Prostate gland (tissue), 2 donors: ENCODE data around the gene FNDC3B.

ENCODE experiments used
- POLR2A ChIP-seq: fragments of 450-650 bp; IDR thresholded peaks from one replicate; pipeline ENCODE4 v1.6.1; 2016; ENCODE audit warnings: antibody characterized with exemption, mild to moderate bottlenecking
- POLR2AphosphoS5 ChIP-seq: sonication (generic); formaldehyde crosslinking; IDR thresholded peaks from one replicate; pipeline ENCODE4 v1.6.1; 2017; ENCODE audit warnings: antibody characterized with exemption
- TF ChIP-seq, protein P1 (sequence below), 4 experiments: fragments of 200-600 bp in 2 of 4; fragments of 450-650 bp in 2 of 4; sonication (generic) in 2 of 4; IDR thresholded peaks; 1 replicate in 3 of 4; 2 replicates in 1 of 4; pipeline ENCODE4 v1.5.1; 2016 to 2019; ENCODE audit warnings: antibody characterized with exemption in 4 of 4, mild to moderate bottlenecking in 2 of 4, moderate library complexity in 2 of 4

DNA sequence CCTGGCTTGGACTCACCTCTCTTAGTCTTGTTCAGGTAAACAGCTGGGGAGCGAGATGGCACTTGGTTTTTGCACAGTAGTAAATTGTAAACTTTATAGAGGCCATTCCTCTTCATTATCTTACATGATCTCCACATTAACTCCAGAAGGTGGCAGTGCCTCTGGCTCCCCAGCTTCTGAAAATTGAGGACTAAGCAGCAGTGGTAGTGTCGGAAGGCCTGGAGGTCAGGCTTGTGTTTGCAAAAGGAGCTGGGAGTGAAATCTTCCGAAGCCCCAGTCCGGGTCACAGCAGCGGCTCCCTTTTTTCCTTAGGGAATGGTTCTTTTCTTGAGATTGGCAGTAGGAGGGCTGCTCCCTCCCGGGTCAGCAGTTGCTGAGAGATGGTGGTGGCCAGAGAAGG, 85.7 kb downstream of the FNDC3B start:
- TF ChIP-seq POLR2AphosphoS5 (no peak), POLR2A (no peak)
- TF ChIP-seq, protein P1, sequence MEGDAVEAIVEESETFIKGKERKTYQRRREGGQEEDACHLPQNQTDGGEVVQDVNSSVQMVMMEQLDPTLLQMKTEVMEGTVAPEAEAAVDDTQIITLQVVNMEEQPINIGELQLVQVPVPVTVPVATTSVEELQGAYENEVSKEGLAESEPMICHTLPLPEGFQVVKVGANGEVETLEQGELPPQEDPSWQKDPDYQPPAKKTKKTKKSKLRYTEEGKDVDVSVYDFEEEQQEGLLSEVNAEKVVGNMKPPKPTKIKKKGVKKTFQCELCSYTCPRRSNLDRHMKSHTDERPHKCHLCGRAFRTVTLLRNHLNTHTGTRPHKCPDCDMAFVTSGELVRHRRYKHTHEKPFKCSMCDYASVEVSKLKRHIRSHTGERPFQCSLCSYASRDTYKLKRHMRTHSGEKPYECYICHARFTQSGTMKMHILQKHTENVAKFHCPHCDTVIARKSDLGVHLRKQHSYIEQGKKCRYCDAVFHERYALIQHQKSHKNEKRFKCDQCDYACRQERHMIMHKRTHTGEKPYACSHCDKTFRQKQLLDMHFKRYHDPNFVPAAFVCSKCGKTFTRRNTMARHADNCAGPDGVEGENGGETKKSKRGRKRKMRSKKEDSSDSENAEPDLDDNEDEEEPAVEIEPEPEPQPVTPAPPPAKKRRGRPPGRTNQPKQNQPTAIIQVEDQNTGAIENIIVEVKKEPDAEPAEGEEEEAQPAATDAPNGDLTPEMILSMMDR (IDR thresholded peaks at IDR 0.05), result no peak
